Fibroblast of villous mesenchyme (primary cell): ENCODE measurements around the gene FJX1. TPM values are rescaled to one million over a fixed set of nuclear protein-coding genes. Genes with fewer than 3 reads are reported as not detected.

Source experiments
- DNase-seq: peaks from one replicate; pipeline ENCODE4 v3.0.0-alpha.2; 2010; ENCODE audit warnings: low read depth
- H3K4me3 ChIP-seq: 2 replicates; pipeline ENCODE4 v1.5.1; 2011; ENCODE audit warnings: low read depth, mild to moderate bottlenecking, low read length
- CTCF ChIP-seq: IDR thresholded peaks from 2 replicates; pipeline ENCODE4 v1.5.1; 2012; ENCODE audit warnings: low read depth, mild to moderate bottlenecking, low read length; ENCODE audit not compliant: insufficient read depth
- total RNA-seq: library from RNA; depleted of rRNA; stranded (reverse); fragments of >200 nt; gene quantifications from 2 replicates; pipeline ENCODE4 v1.2.3, GENCODE V29; 2012

The FJX1 gene
- total RNA-seq, 1 donor: 89.8 TPM

- H3K4me3 ChIP-seq: no peak overlapping the region
- TF ChIP-seq CTCF: no peak
- no peak for DNase-seq
Measured at GRCh38 chr11:35614939-35615569, 3.2 kb upstream of the FJX1 start.

GRCh38 chr11:35615921-35616900 lies 2.0 kb upstream of the FJX1 start:
- peak; percentile 86 for DNase-seq
- peak; percentile 62 for TF ChIP-seq CTCF
- H3K4me3 ChIP-seq: no peak overlapping the region

GRCh38 chr11:35617316-35617686 lies 959 bp upstream of the FJX1 start:
- TF ChIP-seq CTCF: no peak
- DNase-seq: no peak
- H3K4me3 ChIP-seq: peak overlapping the region; percentile 71

GRCh38 chr11:35618497-35619115 lies 346 bp downstream of the FJX1 start:
- DNase-seq: peak; percentile 59
- H3K4me3 ChIP-seq: peak overlapping the region; percentile 71
- TF ChIP-seq CTCF: no peak

- peak; percentile 53 for DNase-seq
- peak overlapping the region; percentile 71 for H3K4me3 ChIP-seq
- TF ChIP-seq CTCF: no peak
Measured at GRCh38 chr11:35619116-35619854, 1.0 kb downstream of the FJX1 start.
